Heart right ventricle (tissue), 16 donors: ENCODE data around the gene MYO15A. TPM values are rescaled to one million over a fixed set of nuclear protein-coding genes. Genes with fewer than 3 reads are reported as not detected.

Experiments
- ATAC-seq, 8 donors: fragments of 200-7000 bp; cut with Tn5 transposase; one replicate each; pipeline ENCODE4 v1.9.1; 2020; ENCODE audit warnings: mild to moderate bottlenecking in 8 of 8, moderate library complexity in 8 of 8, moderate number of reproducible peaks in 1 of 8
- DNase-seq, 2 donors: peaks; one replicate each; pipeline ENCODE4 v3.0.0-alpha.2; 2020
- H3K27ac ChIP-seq, 10 donors: fragments of 200-600 bp; sonication (generic) in 2 of 10; one replicate each; pipeline versions ENCODE4 v1.5.0 to v1.8.0; 2020 to 2022; ENCODE audit warnings: mild to moderate bottlenecking in 3 of 10
- H3K27me3 ChIP-seq, 7 donors: fragments of 200-600 bp; one replicate each; pipeline ENCODE4 v1.8.0; 2021 to 2022; ENCODE audit warnings: mild to moderate bottlenecking in 2 of 7
- H3K36me3 ChIP-seq, 9 donors: fragments of 200-600 bp; sonication (generic) in 1 of 9; one replicate each; pipeline versions ENCODE4 v1.5.0 to v1.8.0; 2020 to 2022; ENCODE audit warnings: mild to moderate bottlenecking in 2 of 9
- H3K4me1 ChIP-seq, 9 donors: fragments of 200-600 bp; sonication (generic) in 1 of 9; one replicate each; pipeline versions ENCODE4 v1.5.0 to v1.8.0; 2020 to 2022; ENCODE audit warnings: mild to moderate bottlenecking in 4 of 9
- H3K4me3 ChIP-seq, 10 donors: fragments of 200-600 bp; sonication (generic) in 2 of 10; one replicate each; pipeline versions ENCODE4 v1.5.0 to v1.8.0; 2020 to 2022; ENCODE audit warnings: mild to moderate bottlenecking in 7 of 10, moderate library complexity in 2 of 10
- H3K9me3 ChIP-seq, 11 donors: fragments of 200-600 bp in 10 of 11; sonication (generic) in 2 of 11; one replicate each; pipeline versions ENCODE4 v1.5.0 to v1.8.0; 2013 to 2022; ENCODE audit warnings: mild to moderate bottlenecking in 2 of 11, control low read depth in 1 of 11, moderate library complexity in 1 of 11
- WGBS, 2 donors: extraction: QIAGEN DNeasy Blood & Tissue Kit; methylation state at CpG; one replicate each; pipeline ENCODE4 v1.1.7; 2013; ENCODE audit warnings: inconsistent platforms in 1 of 2; 5-methylcytosine and 5-hydroxymethylcytosine counted together
- intact Hi-C, 10 donors: fragments of 100-400 bp; cut with DNase I; formaldehyde crosslinking; loops; one replicate each; pipeline versions ENCODE4 v1.11.1 to v1.14.2; 2022
- polyA plus RNA-seq, 2 donors: library from polyadenylated mRNA; stranded (reverse); fragments of 200-250 nt; gene quantifications; one replicate each; pipeline ENCODE4 v1.2.3, GENCODE V29; 2013
- total RNA-seq, 10 donors: library from RNA; stranded (reverse); fragmentation: NEBNext Ultra II Directional in 3 of 10; extraction: Animal tissue kit (Norgen Biotek cat#: 25700) in 3 of 10; gene quantifications; one replicate each; pipeline versions ENCODE4 v1.2.1 to v1.2.4, GENCODE V29; 2021 to 2023
- TF ChIP-seq, protein P1 (sequence below), 9 donors: fragments of 200-600 bp; sonication (generic) in 2 of 9; IDR thresholded peaks; one replicate each; pipeline versions ENCODE4 v1.5.0 to v1.8.0; 2021 to 2022; ENCODE audit warnings: antibody characterized with exemption in 9 of 9, mild to moderate bottlenecking in 5 of 9, moderate library complexity in 1 of 9
- donor health status: Arrhythmogenic right ventricular cardiomyopathy.
- donor health status: ischemic (EF 13 %, LVEDD 7.1; RV severe dilation, severe dysfunction).
- donor health status: healthy with polysubstance abuse.
- donor health status: DM: no; HTN: yes; CAD: no.
- donor health status: DM: no; HTN: no; CAD: no.
- donor health status: ischemic (EF 25% LVEDD 6.9; RV normal size, moderate dysfunction).
- donor health status: ischemic (EF 25% LVEDD 5.7; RV mildly dilated, moderate dysfunction).
- donor health status: healthy.
- donor health status: DM: yes; HTN: yes; CAD: no.
- donor health status: Ischemic cardiomyopathy.
- donor health status: ischemic (EF 35%, LVEDD 5.7; RV mildly dilated, moderate dysfunction).
- donor health status: nonischemic (EF 11% LVEDD 7.7; RV severe dilation, severe dysfunction).
- donor health status: DM: yes; HTN: yes; CAD: no.
- donor health status: PGD.
- donor health status: ischemic (EF 29% LVEDD 5.4; RV normal size, mild dysfunction).
- donor health status: nonischemic (EF 23%, LVEDD 6.1; RV moderate dilation, normal function).

Gene MYO15A
- total and polyA plus RNA-seq, 12 donors: 0.11 to 1.2 (median 0.27) TPM; not detected in 3

DNA sequence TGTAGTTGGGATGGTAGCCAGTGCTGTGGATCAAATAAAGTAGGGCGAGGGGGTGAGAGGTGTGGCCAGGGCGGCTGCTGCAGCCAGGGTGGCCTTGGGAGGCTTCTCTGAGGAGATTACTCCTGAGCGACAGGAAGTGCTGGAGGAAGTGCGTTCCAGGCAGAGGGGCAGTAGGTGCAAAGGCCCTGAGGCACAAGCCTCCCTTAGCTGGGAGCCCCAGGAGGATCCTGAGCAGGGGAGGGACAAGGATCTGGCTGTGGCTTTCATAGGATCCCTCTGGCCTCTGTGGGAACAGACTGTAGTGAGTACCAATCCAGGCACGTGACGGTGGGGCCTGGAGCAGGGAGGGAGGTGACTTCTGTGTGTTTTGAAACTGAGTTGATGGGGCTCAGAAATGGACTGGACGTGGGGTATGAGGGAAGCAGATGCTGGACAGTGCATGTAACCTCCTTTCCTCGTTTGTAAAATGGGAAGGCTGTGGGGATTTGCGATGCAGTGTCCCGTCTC, 119.7 kb downstream of the MYO15A start:
- TF ChIP-seq, protein P1, sequence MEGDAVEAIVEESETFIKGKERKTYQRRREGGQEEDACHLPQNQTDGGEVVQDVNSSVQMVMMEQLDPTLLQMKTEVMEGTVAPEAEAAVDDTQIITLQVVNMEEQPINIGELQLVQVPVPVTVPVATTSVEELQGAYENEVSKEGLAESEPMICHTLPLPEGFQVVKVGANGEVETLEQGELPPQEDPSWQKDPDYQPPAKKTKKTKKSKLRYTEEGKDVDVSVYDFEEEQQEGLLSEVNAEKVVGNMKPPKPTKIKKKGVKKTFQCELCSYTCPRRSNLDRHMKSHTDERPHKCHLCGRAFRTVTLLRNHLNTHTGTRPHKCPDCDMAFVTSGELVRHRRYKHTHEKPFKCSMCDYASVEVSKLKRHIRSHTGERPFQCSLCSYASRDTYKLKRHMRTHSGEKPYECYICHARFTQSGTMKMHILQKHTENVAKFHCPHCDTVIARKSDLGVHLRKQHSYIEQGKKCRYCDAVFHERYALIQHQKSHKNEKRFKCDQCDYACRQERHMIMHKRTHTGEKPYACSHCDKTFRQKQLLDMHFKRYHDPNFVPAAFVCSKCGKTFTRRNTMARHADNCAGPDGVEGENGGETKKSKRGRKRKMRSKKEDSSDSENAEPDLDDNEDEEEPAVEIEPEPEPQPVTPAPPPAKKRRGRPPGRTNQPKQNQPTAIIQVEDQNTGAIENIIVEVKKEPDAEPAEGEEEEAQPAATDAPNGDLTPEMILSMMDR (IDR thresholded peaks at IDR 0.05): no peak
- WGBS, 2 donors: 92% methylated on average over 10 of the region's 10 CpGs
- Histone ChIP-seq H3K4me1 (peaks cover 11 to 29% (median 20%) of the 10 kb centered on the region in 9 donors), H3K4me3 (no peak overlapping the region), H3K36me3 (peaks cover 0 to 13% (median 0%) of the 10 kb centered on the region in 9 donors), H3K27me3 (no peaks in the 10 kb centered on the region), H3K27ac (no peak overlapping the region), H3K9me3 (no peaks in the 10 kb centered on the region)
- DNase-seq (no peak), ATAC-seq (no peak)
- intact Hi-C loops: loop anchor here in 3 of 10 donors (5.0 to 10.0 kb wide), 2 partner anchors 87 to 89 kb away; partner anchors contain the start of genes SMCR8 (in 3 of the 3) and TOP3A (in 2 of the 3)

DNA sequence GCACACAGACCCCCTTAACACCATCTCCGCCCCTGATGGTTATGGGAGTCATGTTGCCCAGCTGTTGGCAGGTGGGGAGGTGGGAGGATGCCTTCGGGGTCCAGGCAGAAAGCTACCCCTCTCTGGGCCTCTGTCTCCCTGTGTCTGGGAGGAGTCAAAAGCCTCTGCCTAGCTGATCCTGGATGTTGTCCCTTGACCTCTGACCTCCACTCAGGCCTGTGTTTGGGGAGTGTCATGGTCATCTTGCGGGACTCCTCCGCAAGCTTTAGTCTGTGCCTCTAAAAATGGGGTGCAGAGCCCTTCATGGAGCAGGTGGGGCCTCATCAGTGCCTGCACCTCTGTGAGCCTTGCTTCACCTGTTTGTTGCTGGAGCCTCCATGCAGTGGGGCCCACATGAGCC, 120.7 kb downstream of the MYO15A start:
- no peak for ATAC-seq
- no peak overlapping the region for H3K27ac ChIP-seq
- peaks cover 0 to 24% (median 4%) of the 10 kb centered on the region in 9 donors for H3K36me3 ChIP-seq
- H3K4me1 ChIP-seq: peaks cover 11 to 23% (median 19%) of the 10 kb centered on the region in 9 donors
- 85 to 89% methylated on average over 4 of the region's 4 CpGs for WGBS, 2 donors
- no peak overlapping the region for H3K4me3 ChIP-seq
- TF ChIP-seq, protein P1 (IDR thresholded peaks at IDR 0.05): no peak
- no peaks in the 10 kb centered on the region for H3K27me3 ChIP-seq
- no peak for DNase-seq
- intact Hi-C loops: loop anchor here in 3 of 10 donors (5.0 to 10.0 kb wide), 2 partner anchors 86 to 88 kb away; partner anchors contain the start of genes SMCR8 (in 3 of the 3) and TOP3A (in 2 of the 3)
- no peaks in the 10 kb centered on the region for H3K9me3 ChIP-seq

Other genes with a start within 250 kb of the MYO15A start
- 100 to 1,000 TPM; 174 to 331 (median 290) TPM for gene TOM1L2, start 136.4 kb upstream of the MYO15A start, total RNA-seq
- 100 to 1,000 TPM in 1 of 2 donors, 10 to 100 TPM in 1; 46.4 to 114 TPM for gene TOM1L2, start 136.4 kb upstream of the MYO15A start, polyA plus RNA-seq
- gene DRC3, start 135.9 kb upstream of the MYO15A start, total RNA-seq: 1 to 10 TPM; 1.1 to 2.6 (median 2.0) TPM
- gene DRC3, start 135.9 kb upstream of the MYO15A start, polyA plus RNA-seq: 1 to 10 TPM in 1 of 2 donors, under 1 TPM in 1; 0.55 to 3.0 TPM
- gene ATPAF2, start 69.6 kb upstream of the MYO15A start, total RNA-seq: 10 to 100 TPM; 32.6 to 43.5 (median 37.4) TPM
- gene ATPAF2, start 69.6 kb upstream of the MYO15A start, polyA plus RNA-seq: 10 to 100 TPM; 21.5 to 55.8 TPM
- 10 to 100 TPM; 14.6 to 23.7 (median 17.3) TPM for gene GID4, start 69.3 kb upstream of the MYO15A start, total RNA-seq
- 1 to 10 TPM; 7.0 to 9.5 TPM for gene GID4, start 69.3 kb upstream of the MYO15A start, polyA plus RNA-seq
- 10 to 100 TPM; 18.1 to 23.3 (median 20.9) TPM for gene DRG2, start 20.8 kb upstream of the MYO15A start, total RNA-seq
- 10 to 100 TPM; 28.4 to 44.3 TPM for gene DRG2, start 20.8 kb upstream of the MYO15A start, polyA plus RNA-seq
- gene ALKBH5, start 75.1 kb downstream of the MYO15A start, total RNA-seq: 100 to 1,000 TPM; 163 to 208 (median 194) TPM
- gene ALKBH5, start 75.1 kb downstream of the MYO15A start, polyA plus RNA-seq: 10 to 100 TPM; 72.6 to 80.3 TPM
- 10 to 100 TPM in 1 of 10 donors, 1 to 10 TPM in 9; 7.2 to 12.4 (median 9.1) TPM for gene LLGL1, start 116.9 kb downstream of the MYO15A start, total RNA-seq
- gene LLGL1, start 116.9 kb downstream of the MYO15A start, polyA plus RNA-seq: 1 to 10 TPM; 5.8 to 5.9 TPM
- 100 to 1,000 TPM; 207 to 356 (median 281) TPM for gene FLII, start 150.0 kb downstream of the MYO15A start, total RNA-seq
- gene FLII, start 150.0 kb downstream of the MYO15A start, polyA plus RNA-seq: 100 to 1,000 TPM; 366 to 469 TPM
- gene MIEF2, start 151.9 kb downstream of the MYO15A start, total RNA-seq: 10 to 100 TPM; 23.9 to 43.4 (median 33.5) TPM
- gene MIEF2, start 151.9 kb downstream of the MYO15A start, polyA plus RNA-seq: 10 to 100 TPM; 18.9 to 20.6 TPM
- gene TOP3A, start 206.2 kb downstream of the MYO15A start, total RNA-seq: 10 to 100 TPM in 9 of 10 donors, 1 to 10 TPM in 1; 8.2 to 15.6 (median 13.2) TPM
- gene TOP3A, start 206.2 kb downstream of the MYO15A start, polyA plus RNA-seq: 10 to 100 TPM in 1 of 2 donors, 1 to 10 TPM in 1; 8.5 to 10.8 TPM
- gene SMCR8, start 206.5 kb downstream of the MYO15A start, total RNA-seq: 10 to 100 TPM in 9 of 10 donors, 1 to 10 TPM in 1; 9.5 to 15.7 (median 12.0) TPM
- 1 to 10 TPM; 2.1 to 2.4 TPM for gene SMCR8, start 206.5 kb downstream of the MYO15A start, polyA plus RNA-seq